Limb (tissue), 2 donors: ENCODE results near the gene NIPAL4.
"Not testable (repeated sequence)": the region's sequence is repeated elsewhere in the genome, so short reads cannot be mapped to it uniquely, and the experiment has no call there.

Experiments
- DNase-seq, 2 donors: peaks; one replicate each; pipeline ENCODE4 v3.0.0-alpha.2; 2016; ENCODE audit errors: extremely low spot score in 2 of 2

The NIPAL4 gene

DNA sequence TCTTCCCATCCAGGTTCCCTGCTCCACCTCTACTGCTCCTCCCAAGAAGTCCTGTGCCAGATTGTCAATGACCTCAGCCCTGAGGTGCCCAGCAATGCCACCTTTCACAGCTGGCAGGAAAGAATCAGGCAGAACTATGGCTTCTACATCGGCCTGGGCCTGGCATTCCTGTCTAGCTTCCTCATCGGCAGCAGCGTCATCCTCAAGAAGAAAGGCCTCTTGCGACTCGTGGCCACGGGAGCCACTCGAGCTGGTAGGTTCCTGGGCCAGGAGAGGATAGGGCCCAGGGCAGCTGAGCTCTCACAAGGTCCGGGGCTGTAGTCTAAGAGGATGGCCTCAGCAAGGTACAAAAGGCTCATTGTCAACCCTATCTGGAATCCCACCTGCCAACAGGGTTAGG lies 3.1 kb downstream of the NIPAL4 start:
- no peak for DNase-seq

GRCh38 chr5:157463621-157464518 lies 3.9 kb downstream of the NIPAL4 start:
- no peak for DNase-seq

GRCh38 chr5:157464519-157465171 lies 4.6 kb downstream of the NIPAL4 start:
- DNase-seq, result no peak

- DNase-seq, result no peak
Measured at GRCh38 chr5:157468293-157468965, 8.4 kb downstream of the NIPAL4 start.

DNA sequence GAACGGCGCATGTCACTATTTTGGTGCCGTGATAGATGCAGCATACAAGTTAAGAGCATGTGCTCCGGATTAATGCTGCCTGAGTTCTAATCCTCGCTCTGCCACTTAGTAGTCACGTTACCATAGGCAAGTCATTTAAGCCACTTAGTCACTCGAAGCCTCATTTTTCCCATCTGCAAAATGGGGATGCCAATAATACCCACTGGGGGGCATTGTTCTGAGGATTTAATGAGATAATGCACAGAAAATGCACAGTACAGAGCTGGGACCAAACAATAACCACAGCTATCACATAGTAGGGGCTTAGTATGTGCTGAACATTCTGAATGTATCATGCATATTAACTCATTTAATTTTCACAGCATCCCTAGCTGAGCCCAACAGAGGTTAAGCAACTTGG lies 9.1 kb downstream of the NIPAL4 start:
- no peak for DNase-seq

- no peak for DNase-seq
Measured at GRCh38 chr5:157469687-157470086, 9.7 kb downstream of the NIPAL4 start.

GRCh38 chr5:157470631-157471030 lies 10.6 kb downstream of the NIPAL4 start:
- no peak for DNase-seq

DNA sequence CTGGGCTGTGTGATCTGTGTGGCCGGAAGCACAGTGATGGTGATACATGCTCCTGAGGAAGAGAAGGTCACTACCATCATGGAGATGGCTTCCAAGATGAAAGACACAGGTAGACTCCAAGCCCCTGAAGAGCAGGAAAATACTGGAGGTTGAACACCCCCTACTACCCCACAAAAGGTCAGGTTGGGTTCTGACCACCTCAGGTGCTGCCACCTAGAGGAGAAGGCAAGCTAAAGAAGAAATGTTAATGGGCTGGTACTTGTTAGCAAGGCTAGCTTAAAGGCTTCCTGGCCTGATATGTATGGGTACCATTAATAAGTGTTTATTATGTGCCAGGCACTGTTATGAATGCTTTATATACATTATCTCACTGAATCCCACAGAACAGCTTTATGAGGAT lies 11.7 kb downstream of the NIPAL4 start:
- DNase-seq, result no peak

GRCh38 chr5:157473383-157474320 lies 13.6 kb downstream of the NIPAL4 start:
- DNase-seq, result no peak

- DNase-seq, result no peak
Measured at GRCh38 chr5:157475432-157475831, 15.4 kb downstream of the NIPAL4 start.

DNA sequence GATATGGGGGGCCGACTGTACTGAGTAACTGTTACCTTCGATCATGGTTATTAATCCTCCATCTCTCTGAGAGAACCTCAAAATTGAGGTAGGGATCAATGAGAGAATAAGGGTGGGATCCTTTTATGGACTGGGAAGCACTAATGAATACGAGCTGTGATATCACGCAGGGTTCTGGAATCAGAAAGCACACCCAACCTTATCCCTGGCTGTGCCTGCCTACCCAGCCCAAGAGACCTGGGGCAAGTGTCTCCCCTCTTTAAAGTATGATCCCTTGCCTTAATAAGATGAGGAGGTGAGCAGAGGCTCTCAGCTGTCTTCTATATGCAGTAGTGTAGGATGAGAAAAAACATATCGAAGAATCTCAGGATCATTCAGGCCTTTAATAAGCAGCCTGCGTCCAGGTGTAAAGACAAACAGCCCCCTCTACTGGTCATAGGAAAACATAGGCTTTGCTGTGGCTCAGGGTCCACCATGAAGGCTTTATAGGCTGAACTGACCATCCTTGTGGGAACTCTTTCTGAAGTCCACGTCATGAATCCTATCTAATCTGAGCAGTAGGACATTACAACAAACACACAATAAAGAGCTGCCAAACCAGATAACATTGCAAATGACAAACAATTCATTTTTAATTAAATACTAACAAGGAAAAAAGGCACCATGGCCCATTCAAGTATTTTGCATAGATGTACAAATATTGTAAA lies 16.8 kb downstream of the NIPAL4 start:
- DNase-seq, result peak; percentile 38 to 84

- DNase-seq, result no peak
Measured at GRCh38 chr5:157477814-157478494, 17.9 kb downstream of the NIPAL4 start.

DNA sequence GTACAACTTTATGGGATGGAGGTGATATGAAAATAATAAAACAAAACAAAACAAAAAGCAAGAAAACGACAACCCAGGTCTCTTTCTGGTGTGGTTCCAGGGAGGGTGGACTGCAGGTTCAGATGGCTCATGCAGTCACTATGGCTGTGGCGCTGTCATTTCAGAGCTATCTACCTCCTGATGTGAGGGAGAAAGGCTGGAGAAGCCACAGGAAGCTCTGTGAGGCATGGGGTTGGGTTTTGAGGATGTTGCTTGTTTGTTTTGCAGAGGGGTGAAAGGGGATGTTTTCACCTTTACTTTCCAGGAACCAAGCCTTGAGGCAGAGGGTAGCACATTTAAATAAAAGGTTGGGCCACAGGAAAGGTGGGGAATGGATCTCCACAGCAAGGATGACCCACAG lies 18.7 kb downstream of the NIPAL4 start:
- DNase-seq, result no peak

- no peak for DNase-seq
Measured at GRCh38 chr5:157479166-157479565, 19.2 kb downstream of the NIPAL4 start.

DNA sequence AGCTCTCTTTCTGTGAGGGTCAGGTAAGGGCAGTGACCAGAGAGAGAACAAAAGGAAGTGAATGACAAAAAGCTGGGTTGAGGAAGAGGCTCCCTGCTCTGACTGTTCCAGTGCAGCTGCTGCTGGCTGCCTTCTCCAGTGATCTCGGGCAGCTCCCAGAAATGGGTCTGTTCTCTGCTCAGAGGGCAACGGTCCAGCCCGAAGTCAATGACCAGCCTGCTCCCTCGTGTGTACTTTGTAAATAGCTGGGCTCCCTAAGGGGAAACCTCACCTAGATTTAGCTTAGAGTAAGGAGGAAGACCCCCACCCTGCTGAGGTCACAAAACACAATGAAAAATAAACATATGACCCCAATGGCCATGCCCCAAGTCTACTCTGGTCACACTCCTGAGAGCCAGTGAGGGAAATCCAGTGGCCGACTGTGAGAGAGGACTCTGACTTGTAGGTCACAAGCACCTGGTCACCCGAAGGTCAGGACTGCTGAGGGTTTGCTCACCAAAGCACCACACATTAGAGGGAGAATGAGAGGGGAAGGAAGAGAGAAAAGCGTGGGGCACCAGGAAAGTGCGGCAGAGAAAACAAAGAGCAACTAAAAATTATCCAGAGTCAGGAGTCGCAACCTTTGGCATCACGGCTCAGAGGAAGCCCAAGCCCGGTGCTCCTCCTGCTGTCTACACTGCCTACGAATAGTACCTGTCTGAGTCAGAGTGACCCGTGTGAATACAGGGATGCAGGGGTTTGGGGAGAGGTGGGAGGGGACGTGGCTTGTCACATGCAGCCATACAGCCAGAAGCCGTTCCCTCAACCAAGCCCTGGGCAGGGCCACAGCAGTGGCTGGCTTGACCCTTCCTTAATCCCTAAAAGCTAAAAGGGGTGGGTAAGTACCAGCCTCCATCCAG lies 19.8 kb downstream of the NIPAL4 start:
- no peak for DNase-seq

DNA sequence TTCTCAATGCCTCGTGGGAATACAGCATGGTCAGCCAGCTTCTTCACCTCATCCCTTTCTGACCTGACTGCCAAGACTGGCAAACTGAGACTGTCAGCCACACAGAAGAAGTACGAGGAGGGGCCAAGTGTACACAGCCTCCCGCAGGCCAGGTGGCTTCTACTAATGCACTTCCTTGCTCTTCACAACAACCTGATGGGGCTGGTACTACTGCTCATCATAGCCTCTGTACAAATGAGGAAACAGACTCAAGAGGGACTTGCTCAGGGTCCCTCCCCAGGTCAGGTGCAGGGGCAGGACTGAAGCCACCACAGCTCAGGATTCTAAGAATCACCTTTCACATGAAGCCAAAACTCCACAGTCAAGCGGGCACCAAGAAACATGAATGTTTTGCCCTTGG lies 21.3 kb downstream of the NIPAL4 start:
- no peak for DNase-seq

DNA sequence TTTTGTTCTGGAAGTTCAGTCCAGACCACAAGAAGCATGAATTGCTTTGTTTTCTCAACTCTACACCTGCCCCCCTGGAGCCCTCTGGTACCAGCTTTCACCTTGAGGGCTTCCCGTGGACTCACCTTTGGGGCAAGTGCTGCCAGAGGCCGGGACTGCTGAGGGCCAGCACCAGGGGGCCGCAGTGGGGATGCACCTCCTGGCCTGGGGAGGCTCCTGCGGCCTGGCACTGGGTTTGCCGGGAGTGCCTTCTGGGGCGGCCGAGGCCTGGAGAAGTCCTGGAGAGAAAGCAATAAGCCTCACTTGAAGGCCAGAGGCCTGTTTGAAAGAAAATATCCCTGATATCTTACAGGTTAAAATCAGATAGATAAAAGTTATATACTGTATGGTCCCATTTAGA lies 21.7 kb downstream of the NIPAL4 start:
- no peak for DNase-seq

DNA sequence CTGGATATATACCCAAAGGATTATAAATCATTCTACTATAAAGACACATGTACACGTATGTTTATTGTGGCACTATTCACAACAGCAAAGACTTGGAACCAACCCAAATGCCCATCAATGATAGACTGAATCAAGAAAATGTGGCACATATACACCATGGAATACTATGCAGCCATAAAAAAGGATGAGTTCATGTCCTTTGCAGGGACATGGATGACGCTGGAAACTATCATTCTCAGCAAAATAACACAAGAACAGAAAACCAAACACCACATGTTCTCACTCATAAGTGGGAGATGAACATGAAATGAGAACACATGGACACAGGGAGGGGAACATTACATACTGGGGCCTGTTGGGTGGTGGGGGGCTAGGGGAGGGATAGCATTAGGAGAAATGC lies 22.7 kb downstream of the NIPAL4 start:
- DNase-seq, result not testable (repeated sequence)

DNA sequence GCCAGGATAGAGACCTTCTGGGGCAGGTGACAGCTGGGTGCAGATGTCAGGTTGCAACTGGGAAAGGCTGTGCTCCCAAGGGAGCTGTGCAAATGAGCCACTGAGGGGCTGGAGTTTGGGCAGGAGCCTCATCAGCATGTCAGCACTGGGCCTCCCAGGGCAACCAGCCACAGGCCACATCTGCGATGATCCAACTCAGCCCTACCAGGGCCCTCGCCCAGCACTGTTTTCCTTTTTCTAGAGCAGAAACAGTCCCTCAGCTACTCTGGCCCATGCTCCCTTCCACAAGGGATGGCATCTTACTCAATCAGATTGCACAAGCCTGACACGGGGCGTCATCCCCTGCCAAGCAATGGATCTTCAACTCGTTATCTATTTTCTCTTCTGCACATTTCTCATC lies 24.8 kb downstream of the NIPAL4 start:
- no peak for DNase-seq
